ENCODE data around the gene IRF9.
"Not testable (repeated sequence)": the region's sequence is repeated elsewhere in the genome, so short reads cannot be mapped to it uniquely, and the experiment has no call there.

The IRF9 gene

DNA sequence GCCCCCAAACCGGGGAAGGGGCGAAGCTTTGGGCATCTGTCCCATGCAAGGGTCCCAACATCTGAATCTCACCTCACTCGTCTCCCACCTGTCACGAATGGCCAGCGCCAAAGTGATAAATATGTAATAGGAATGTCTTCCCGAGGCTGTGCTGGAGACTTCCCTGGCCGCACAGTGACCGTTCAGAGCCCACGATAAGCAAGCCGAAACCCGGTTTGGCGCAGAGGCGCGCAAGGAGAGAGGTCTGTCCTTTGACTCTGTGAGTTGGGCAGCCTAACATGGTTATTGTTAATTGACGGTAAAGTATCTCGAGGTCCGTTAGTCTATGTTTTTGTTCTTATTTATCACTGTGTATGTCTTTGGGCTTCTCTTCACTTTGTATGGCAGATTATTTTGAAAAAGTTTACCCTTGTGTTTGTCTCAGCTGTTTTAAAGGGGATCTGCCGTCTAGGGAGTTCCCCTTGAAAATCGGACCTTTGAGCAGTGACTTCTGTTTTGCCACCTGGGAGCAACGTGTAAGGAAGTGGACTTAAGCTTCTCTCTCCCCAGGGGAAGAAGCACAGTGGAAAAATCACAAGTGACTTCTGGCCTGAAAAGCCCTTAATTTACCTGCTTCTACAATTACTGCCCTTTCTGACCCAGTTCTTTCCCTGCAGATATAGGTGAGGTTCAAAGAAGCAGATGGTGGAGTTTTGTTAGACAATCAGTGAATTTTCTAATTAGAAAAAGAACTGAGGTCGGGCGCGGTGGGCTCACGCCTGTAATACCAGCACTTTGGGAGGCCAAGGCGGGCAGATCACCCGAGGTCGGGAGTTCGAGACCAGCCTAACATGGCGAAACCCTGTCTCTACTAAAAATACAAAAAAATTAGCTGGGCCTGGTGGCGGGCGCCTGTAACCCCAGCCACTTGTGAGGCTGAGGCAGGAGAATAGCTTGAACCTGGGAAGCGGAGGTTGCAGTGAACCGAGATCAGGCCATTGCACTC, 35.3 kb downstream of the IRF9 start:
- DNase-seq, result no peak

DNA sequence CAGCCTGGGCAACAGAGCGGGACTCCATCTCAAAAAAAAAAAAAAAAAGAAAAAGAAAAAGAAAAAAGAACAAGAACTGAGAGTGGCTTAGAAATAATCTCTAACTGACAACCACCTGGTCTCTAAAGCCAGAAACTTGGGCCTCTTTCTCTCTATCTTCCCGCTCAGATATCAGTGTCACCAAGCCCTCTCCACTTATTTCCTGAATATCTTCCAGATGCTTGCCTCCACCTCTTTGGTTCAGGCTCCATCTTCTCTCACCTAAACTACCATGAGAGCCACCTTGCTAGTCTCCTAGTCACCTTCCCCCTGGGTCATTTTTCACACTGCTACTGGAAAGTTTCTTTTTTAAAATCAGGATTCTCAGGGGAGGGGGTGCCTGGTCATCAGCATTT, 36.0 kb downstream of the IRF9 start:
- DNase-seq, result no peak

DNA sequence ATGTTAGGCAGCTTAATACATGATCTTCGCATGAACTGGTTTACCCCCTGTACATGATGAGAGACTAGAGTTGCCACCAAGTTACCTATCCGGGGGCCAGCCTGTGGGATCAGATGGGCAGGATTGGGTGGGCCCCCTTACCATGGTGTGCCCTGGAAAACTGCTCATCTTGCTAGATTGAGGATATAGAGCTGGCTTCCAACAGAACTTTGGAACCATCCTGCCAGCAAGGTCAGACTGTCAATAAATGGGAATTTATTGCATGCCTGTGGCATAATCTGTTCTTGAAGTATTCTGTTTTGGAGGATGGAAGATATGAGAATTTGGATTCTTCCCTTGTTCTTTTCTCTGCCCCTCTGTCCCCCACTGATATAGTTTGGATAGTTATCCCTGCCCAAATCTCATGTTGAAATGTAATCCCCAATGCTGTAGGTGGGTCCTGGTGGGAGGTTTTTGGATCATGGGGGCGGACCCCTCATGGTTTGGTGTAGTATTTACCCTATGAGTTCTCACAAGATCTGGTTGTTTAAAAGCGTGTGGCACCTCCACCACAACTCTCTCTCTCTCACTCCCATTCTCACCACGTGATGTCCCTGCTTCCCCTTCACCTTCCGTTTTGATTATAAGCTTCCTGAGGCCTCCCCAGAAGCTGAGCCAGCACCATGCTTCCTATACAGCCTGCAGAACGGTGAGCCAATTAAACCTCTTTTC, 37.9 kb downstream of the IRF9 start:
- no peak for DNase-seq

DNA sequence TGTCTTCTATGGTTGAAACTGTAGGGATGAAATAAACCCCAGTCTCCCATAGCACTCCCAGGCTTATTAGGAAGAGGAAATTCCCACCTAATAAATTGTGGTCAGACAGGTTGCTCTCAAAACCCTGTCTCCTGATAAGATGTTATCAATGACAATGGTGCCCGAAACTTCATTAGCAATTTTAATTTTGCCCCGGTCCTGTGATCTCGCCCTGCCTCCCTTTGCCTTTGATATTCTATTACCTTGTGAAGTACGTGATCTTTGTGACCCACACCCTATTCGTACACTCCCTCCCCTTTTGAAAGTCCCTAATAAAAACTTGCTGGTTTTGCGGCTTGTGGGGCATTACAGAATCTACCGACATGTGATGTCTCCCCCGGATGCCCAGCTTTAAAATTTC, 41.5 kb downstream of the IRF9 start:
- DNase-seq, result not testable (repeated sequence)

DNA sequence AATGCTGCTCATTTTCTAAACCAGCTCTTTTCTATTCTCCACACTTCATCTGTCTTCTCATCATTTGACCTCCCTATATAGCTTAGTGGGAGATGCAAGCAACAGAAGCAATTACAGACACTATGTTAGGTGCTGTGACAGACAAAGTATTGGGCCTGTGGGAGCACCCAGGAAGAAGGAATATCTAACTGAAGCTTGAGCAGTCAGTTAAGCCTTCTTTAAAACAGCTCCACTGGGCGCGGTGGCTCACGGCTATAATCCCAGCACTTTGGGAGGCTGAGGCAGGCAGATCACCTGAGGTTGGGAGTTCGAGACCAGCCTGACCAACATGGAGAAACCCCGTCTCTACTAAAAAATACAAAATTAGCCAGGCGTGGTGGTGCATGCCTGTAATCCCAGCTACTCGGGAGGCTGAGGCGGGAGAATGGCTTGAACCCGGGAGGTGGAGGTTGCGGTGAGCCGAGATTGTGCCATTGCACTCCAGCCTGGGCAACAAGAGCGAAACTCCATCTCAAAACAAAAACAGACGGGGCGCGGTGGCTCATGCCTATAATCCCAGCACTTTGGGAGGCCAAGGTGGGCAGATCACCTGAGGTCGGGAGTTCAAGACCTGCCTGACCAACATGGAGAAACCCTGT, 42.3 kb downstream of the IRF9 start:
- DNase-seq, result not testable (repeated sequence)

DNA sequence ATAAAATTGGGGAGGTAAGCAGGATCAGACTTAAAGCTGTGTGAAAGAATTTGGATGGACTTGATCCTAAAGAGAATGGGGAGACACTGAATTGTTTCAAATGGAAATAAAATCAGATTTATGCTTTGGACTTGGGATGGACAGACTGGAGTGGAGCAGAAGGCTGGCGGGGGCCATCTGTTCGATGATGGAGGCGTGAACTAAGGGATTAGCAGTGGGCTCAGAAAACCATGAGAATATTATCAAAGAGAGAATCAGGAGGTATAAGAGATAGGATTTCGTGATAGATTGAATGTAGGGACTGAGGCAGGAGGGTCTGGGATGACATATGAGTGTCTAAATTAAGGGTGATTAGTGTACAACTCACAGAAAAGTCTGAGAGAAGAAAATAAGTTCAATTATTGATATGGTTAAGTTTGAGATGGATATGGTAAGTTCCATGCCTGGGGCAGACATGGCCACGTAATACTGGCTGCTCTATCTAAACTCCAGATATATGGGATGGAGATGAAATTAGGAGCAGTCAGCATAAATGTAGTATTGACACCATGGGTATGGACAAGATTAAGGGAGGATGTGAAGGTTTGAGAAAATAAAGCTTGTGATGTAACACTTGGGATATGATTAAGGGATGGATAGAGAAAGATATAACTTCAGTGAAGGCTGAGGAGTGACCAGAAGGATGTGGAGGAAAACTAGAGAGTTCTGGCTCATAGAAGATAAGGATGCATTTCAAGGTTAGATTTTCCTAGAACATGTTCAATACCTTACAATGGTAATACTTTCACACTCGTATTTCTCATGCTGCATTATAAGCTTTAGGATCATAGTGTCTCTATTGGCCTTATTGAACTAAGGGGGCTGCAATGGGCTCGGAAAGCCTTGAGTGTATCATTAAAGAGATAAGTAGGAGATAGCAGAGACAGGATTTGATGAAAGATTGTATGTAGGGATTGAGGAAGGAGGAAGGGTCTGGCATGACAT, 43.4 kb downstream of the IRF9 start:
- no peak for DNase-seq

DNA sequence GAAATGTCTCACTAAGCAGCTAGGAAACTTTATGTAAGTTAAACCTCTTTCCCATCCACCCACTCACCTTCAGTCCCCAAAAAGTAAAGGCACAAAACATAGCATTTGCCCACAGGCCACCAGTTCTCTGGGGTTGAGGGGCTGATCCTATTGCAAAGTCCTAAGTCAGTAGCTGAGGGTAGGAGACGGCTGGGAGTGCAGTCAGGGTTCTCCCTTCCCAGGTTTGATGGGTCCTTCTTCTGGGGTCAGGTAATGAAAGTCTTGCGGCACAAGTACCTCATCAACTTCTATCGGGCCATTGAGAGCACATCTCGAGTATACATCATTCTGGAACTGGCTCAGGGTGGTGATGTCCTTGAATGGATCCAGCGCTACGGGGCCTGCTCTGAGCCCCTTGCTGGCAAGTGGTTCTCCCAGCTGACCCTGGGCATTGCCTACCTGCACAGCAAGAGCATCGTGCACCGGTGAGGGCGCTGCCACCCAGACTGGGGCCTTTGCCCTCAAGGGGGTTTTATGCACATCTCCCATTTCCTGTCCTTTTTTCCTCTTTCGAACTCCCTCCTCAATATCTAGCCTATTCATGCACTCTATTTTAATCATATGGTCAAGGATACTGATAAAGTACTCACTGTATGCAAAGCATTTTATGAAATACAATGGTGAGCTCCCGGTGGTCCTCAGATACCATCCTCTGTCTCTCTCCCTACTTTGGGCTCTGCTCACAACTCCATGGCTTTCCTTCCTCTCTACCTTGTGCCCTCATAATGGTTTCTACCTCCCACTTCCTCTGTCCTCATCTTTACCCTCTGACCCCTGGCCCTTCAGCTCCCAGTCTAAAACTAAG, 45.4 kb downstream of the IRF9 start:
- no peak for DNase-seq

DNA sequence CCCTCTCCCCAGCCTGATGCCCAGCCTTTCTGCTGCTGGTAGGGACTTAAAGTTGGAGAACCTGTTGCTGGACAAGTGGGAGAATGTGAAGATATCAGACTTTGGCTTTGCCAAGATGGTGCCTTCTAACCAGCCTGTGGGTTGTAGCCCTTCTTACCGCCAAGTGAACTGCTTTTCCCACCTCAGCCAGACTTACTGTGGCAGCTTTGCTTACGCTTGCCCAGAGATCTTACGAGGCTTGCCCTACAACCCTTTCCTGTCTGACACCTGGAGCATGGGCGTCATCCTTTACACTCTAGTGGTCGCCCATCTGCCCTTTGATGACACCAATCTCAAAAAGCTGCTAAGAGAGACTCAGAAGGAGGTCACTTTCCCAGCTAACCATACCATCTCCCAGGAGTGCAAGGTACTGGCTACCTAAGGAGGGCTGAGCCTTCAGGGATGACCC, 46.1 kb downstream of the IRF9 start:
- no peak for DNase-seq

DNA sequence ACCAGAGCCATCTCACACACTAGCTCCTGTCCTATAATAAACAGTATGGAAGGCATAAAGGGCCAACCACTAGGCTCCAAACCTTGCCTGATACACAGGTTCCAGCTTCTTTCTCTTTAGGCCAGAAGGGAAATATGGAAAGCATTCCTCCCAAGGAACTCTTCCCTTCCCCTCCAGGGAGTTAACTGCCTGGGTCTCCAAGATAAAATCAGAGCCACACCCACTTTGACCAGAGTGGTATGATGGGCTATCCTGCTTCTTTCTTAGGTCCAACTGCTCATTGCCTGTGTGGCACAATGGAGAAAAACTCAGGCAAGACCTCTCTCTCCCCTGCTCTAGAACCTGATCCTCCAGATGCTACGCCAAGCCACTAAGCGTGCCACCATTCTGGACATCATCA, 46.6 kb downstream of the IRF9 start:
- DNase-seq, result no peak

DNA sequence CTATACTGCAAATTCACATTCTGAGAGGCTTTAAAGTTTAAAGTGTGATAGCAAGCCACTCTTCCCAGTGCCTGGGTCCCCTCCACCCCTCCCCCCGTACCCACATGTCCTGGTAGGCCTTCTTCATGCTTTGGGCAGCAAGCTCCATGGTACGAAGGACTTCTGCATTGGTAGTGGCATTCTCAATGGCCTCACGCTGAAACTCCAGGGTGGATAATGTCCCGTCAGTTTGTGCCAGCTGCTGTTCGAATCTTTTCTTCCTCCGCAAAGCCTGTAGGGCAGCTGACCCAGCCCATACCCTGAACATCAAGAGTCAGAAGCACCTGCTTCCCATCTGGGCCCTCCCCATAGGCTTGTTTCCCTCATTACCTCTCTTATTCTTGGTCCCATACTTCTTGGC, 50.2 kb downstream of the IRF9 start:
- DNase-seq, result no peak

DNA sequence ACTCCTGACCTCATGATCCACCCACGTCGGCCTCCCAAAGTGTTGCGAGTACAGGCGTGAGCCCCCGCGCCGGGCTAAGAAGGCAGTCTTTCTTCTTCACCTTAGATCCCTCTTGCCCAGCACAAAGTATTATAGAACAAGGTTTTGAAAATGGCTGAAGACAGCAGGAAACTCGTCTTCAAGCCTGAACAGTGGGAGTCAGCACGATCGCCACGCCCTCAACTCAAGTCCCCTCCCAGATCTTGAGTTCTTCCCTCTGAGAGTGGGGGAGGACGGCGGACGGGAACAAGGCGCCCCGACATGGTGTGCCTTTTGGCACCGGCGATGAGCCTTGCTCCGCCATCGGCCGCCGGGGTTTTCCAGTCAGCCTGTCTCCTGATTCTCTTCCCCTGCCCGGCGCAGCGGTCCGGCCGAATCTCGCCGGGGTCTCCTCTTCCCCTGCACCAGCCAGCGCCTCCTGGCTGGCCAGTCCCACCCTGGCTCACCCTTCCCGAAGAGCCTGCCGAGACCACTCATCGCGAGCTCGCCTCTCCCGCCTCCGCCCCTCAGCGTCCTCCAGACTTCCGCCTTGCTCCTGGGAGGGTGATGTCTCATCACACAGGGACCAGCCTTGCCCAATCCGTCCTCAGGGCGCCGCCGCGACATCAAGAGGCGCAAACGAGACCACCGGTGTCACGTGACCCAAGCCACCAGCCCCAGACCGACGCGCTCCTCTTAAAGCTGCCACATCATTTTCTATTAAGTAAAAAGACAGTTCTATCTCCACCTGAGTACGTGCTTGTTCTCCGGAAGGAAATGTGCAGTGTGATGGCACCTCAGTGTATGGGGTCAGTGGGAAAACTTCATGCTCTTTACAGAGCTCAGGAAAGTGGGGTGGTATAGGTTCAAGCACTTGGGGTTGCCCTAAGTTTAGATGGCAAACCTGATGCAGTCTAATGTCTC, 52.1 kb downstream of the IRF9 start, which contains the start of gene CHMP4A:
CHMP4A (minus strand) TSS at position 565 of the 942 bp plus-strand sequence; CDS start at position 516, 49 bp downstream.
- peak; percentile 95 for DNase-seq

DNA sequence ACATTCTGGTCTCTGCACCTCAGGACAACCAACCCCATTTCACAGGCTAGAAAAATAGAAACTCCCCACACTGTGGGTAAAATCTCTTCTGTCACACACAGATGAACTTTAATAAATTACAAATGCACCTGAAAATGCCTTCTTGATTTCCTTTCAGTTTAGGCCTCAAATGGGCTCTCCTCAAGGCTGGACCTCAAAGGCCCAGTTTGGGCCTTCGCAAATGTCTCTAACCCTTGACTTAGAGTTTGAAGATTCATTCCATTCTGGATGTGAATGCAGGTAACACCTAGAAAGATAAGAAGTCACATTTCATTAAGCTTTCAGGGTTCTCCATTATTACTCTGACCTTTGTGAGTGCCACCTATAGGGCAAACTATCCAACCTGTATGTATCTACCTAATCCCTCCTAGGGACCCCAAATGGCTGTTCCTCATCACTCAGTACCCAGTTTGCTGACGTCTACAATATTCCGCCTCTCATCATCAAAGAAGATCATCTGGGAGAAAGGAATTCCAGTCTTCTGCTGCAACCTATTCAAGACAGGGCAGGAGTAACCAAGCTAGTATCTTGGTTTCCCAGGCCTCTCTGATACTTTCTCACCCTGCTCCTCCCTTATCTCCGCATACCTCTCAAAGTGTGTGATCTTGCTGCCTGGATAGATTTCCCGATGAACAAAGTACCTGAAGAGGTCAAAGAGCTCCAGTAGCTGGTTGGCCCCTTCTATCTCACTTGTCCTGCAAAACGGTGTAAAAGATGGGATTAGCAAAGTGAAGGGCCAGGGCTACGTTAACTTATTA, 53.0 kb downstream of the IRF9 start:
- no peak for DNase-seq

DNA sequence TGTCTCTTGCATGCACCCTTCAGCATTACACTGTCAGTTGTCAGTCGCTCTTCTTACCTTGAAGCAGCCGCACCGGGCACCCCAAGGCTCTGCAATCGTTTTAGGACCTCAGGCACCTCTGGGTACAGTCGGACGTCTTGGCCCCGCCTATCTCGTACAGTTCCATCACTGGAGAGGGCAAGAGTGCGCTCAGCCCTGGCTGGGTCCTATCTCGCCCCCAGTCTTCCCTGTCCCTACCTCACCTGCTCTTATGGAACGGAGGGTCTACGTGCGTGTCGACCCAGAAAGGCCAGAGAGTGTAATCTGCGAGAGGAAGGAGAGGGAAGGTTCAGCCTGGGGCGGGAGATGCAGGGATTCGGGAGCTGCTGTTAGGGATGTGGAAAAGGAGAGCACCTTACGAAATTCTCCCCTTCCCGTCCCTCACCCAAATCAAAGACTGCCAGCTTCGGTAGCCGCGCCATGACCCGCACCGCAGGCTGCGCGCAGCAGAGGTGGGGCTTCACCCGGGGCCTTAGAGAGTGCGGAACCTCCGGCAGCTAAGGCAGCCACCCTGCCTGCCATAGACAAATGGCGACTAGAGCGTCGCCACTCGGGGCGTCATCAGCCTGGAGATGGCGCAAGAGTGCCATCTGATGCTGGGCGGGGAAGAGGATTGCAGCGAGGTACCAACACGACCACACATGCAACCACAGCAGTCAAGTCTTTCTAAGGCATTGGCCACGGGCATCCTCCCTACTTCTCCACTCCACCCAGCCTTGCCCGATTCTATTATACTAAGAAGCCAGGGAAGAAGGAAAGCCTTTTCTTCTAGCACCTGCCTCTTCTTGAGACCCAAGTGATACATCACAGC, 54.7 kb downstream of the IRF9 start, which contains the start of gene MDP1:
MDP1 (minus strand) TSS at position 572 of the 850 bp plus-strand sequence; CDS start at position 461, 111 bp downstream.
- DNase-seq, result peak; percentile 83
